Endometrial microvascular endothelial cells (primary cell): ENCODE measurements around the gene PTPRT. TPM values are rescaled to one million over a fixed set of nuclear protein-coding genes. Genes with fewer than 3 reads are reported as not detected.

ENCODE experiments used
- in situ Hi-C: cut with HindIII; loops from 2 replicates; pipeline ENCODE4 v1.10.0; 2017; ENCODE audit warnings: low sequenced_read_pairs, low pct_unique_long_range_greater_than_20kb; ENCODE audit errors: inconsistent ontology term
- total RNA-seq: library from RNA; depleted of rRNA; stranded (reverse); fragments of >200 nt; gene quantifications from one replicate; pipeline ENCODE4 v1.2.3, GENCODE V29; 2015; ENCODE audit errors: inconsistent ontology term

PTPRT gene
- total RNA-seq, 1 donor from 2014 or later = not detected

DNA sequence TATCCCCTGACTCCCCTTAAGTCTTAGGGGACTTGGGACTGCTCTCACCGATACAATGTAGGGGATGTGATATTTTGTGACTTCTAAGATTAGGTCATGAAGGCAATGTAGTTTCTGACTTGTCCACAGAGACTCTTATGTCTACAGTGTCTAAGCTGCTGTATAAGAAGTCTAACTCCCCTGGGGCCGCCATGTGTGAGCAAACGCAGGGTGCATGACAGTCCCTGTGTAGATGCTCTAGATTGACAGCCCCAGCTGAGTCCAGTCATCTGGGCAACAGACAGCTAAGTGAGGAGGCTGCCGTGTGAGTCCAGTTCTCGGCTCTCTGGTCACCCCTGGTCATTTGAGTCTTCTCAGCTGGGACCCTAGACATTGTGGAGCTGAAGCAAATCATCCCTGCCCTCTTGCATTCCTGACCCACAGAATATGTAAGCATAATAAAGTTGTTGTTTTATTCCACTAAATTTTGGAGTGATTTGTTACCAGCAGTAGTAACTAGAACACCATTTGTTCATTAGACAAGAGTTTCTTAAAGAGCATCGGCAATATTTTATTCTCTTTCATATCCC lies 828.2 kb downstream of the PTPRT start:
- in situ Hi-C loops = no loop called here

DNA sequence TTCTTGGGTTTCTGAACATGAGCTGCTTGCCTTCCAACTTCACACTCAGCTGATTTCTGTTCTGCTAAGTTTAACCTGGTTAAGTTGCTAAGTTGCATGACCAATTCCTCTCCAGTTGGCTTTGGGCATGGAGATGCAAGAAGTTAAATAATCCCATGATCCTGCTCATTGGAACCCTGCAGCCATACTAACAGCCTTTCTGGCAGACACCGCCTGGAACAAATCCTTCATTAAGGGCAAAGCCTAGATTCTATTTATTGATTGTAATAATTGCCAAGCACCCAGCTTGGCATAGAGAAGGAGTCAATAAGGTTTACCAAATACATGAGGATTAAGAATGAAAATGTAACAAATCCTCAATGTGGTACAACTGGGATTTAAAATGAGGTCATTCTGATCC lies 829.1 kb downstream of the PTPRT start:
- in situ Hi-C loops = no loop called here

DNA sequence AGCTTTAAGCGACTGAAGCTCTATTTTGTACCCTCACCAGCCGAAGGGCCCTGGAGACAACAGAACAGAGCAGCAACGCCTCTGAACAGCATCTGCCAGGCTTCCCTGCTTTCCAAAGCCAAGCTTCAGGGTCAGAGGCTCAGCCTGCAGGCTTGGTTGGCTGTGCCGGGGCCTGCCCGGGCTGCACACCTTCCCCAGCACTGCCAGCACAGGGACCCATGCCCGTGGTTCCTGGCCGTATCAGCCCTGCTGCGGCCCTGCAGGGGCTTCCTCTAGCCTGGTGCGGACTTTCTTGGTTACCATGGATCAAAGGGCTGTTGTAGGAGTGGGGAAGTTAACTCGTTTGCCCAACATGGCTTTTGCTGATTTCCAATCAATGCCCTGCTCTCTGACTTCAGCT lies 830.1 kb downstream of the PTPRT start:
- in situ Hi-C loops = no loop called here

GRCh38 chr20:42352096-42352495 lies 837.6 kb downstream of the PTPRT start:
- in situ Hi-C loops = no loop called here

GRCh38 chr20:42350521-42350920 lies 839.2 kb downstream of the PTPRT start:
- in situ Hi-C loops = no loop called here

DNA sequence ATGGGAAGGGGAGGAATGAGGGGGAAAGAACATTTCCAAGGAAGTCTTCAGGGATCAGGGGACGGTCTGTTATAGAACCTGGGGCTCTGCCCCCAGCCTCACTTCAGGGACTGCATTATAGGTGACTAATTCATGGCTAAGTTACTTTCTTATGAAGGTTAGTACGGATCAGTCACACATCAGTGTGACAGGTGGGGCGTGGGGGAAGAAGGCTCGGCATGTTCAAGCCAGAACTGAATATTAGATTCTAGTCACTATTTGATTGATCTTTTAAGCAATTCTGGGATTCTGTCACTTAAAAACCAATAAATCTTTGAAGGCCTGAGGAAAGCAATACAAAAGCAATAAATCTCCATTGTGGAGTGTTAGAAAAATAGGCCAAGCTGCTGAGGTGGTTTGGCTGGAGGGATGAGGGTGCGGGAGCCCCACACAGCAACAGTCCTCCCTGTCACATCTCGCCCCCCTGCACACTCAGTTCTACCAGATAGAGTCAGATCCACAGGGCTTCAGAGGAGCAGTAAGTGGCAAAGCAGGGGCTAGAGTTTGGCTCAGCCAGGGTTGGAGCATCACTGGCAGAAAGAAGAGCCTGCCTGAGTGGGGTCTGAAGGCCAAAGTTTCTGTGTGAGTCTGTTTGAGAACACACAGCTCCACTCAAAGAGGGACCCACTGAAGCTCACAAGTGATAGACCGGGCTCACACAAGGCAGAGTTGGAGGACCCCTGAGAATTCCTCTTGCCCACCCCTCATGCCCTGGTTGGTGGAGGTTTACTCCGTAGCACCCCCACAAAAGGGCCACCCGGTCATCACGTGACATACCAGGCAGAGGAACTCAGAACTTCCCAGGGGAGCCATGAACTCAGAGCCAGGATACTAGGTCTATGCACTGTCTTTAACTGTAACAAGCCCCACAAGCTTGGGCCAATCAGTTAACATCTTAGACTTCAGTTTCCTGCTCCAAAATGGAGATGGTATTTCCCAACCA lies 843.2 kb downstream of the PTPRT start:
- in situ Hi-C loops = no loop called here

DNA sequence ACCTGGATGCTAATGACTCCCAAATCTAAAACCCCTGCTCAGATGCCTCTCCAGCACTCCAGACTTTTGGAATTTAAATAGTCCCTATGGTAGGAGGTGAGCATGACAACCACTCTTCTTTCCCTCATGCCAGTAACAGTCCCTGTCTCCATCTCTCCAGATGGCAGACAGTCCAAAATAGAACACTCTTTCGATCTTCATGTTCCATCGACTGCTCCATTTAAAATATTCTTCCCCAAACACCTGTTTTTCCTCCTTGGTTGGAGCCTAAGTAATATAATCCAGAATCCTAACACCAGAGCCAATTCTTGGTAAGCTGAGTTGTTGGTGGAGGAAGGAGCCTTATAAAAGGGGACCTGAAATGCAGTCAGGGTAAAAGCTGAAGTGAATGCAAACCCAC lies 848.1 kb downstream of the PTPRT start:
- in situ Hi-C loops = no loop called here

DNA sequence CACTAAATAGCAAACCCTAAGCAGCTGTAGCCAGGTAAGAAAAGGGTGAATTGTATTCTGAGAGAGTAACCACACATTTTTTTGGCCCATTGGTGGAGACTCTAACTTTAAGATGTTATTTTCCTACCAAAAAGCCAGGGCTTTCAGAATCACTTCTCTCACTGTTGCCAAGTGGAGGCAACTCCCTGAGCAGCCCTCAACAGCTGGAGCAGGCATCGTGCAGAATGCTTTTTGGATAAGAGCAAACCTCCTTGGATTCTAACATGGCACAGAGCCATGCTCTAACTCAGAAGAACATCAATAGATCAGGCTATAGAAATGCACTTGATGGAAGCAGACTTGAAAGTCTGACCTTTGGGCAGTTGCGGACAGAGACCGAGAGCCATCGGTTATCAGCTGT lies 849.3 kb downstream of the PTPRT start:
- in situ Hi-C loops = no loop called here

- in situ Hi-C loops = no loop called here
These were observed 851.2 kb downstream of the PTPRT start for GRCh38 chr20:42338294-42339201.

- in situ Hi-C loops = no loop called here
These were observed 853.1 kb downstream of the PTPRT start for GRCh38 chr20:42336576-42336975.

- in situ Hi-C loops = no loop called here
These were observed 870.3 kb downstream of the PTPRT start for GRCh38 chr20:42319252-42320013.

GRCh38 chr20:42313704-42314103 lies 876.0 kb downstream of the PTPRT start:
- in situ Hi-C loops = no loop called here

- in situ Hi-C loops = no loop called here
These were observed 880.7 kb downstream of the PTPRT start for GRCh38 chr20:42309050-42309449.

GRCh38 chr20:42308171-42308570 lies 881.5 kb downstream of the PTPRT start:
- in situ Hi-C loops = no loop called here

- in situ Hi-C loops = no loop called here
These were observed 894.1 kb downstream of the PTPRT start for GRCh38 chr20:42295592-42295991.

DNA sequence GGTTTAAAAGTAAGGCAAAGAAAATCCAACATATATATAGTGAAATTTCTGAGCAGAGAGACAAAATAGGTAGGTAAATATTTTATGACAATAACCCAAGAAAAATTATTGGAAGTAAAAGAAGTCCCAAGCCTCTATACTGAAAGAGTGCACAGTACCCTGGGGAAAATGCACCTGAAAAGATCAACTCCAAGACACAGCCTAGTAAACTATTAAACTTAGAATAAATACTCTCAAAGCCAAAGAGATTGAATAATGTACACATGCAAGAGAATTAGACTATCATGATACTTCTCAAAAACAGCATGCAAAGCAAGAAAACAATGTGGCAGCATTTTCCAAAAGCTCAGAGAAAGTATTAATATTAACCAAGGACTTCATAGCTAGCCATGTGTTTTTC lies 894.7 kb downstream of the PTPRT start:
- in situ Hi-C loops = no loop called here

DNA sequence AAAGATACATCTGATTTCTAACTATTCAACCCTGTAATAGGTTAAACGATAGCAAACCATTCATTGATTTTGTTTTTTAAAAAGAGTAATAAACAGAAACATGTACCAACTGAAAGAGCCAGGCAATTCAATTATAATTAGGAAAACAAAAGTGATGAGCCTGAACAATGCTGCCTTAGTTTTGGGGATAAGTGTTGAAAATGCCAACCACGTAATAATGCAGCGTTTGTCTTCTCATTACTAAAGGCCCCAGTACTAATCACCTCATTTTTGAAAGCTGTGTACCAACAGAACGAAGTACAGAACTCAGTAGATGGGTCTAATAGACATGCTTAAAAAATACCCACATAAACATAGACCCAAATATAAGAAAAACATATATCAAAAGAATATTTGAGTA lies 907.9 kb downstream of the PTPRT start:
- in situ Hi-C loops = no loop called here

GRCh38 chr20:42276718-42277602 lies 912.7 kb downstream of the PTPRT start:
- in situ Hi-C loops = no loop called here
